K562 (cell line): ENCODE results near the gene FGF21. TPM values are rescaled to one million over a fixed set of nuclear protein-coding genes. Genes with fewer than 3 reads are reported as not detected.
A peak's percentile ranks its signal among the peaks of the same experiment; 100 is the strongest.

Source experiments
- CREM ChIP-seq: IDR thresholded peaks from 2 replicates; pipeline ENCODE4 v1.6.1; 2014; ENCODE audit warnings: antibody characterized with exemption, low read depth
- DIDO1 ChIP-seq: fragments of 450-650 bp; IDR thresholded peaks from 2 replicates; pipeline ENCODE4 v1.6.1; 2016; ENCODE audit warnings: low read depth, missing biosample characterization, missing genetic modification characterization
- NR2C1 ChIP-seq, 2 experiments: fragments of 450-650 bp; IDR thresholded peaks; 2 replicates each; pipeline ENCODE4 v1.6.1; 2017; ENCODE audit warnings: mild to moderate bottlenecking in 2 of 2, antibody characterized with exemption in 1 of 2, inconsistent platforms in 1 of 2, missing compliant biosample characterization in 1 of 2, missing genetic modification characterization in 1 of 2
- POLR2B ChIP-seq: fragments of 450-650 bp; IDR thresholded peaks from 2 replicates; pipeline ENCODE4 v1.6.1; 2018; ENCODE audit warnings: low read depth; ENCODE audit not compliant: partially characterized antibody
- PRMT5 ChIP-seq: sonication (generic); formaldehyde crosslinking; IDR thresholded peaks from 2 replicates; pipeline ENCODE4 v1.5.0; 2020; ENCODE audit warnings: missing genetic modification reagents
- RBM25 ChIP-seq: fragments of 200-400 bp; formaldehyde crosslinking; IDR thresholded peaks from 2 replicates; pipeline ENCODE4 v1.6.1; 2018; ENCODE audit warnings: low read length, low read depth, moderate library complexity; ENCODE audit not compliant: severe bottlenecking
- ZNF197 ChIP-seq: fragments of 200-800 bp; sonication (Bioruptor generic); IDR thresholded peaks from 2 replicates; pipeline ENCODE4 v1.6.1; 2016; ENCODE audit warnings: low read depth, missing genetic modification characterization, missing compliant biosample characterization
- ZNF583 ChIP-seq: fragments of 250-450 bp; sonication (Bioruptor Pico); IDR thresholded peaks from 2 replicates; pipeline ENCODE4 v1.4.0; 2020
- ZNF780A ChIP-seq: fragments of 250-450 bp; sonication (Bioruptor Pico); IDR thresholded peaks from 2 replicates; pipeline ENCODE4 v1.5.0; 2021; ENCODE audit warnings: mild to moderate bottlenecking
- polyA plus RNA-seq, 8 experiments: library from polyadenylated mRNA; depleted of rRNA in 4 of 8; stranded (reverse) in 5 of 8; unstranded in 3 of 8; fragments of >200 nt; fragmentation: Nextera tagmentation in 2 of 8; fragmentation: Illumina TruSeq in 1 of 8; extraction: Ambion mirVana in 2 of 8; extraction: Trizol in 1 of 8; gene quantifications; 2 replicates each; pipeline versions ENCODE4 v1.2.1 to v1.2.3, GENCODE V29; 2011 to 2014; ENCODE audit warnings: inconsistent platforms in 1 of 8, missing spikeins in 1 of 8
- total RNA-seq, 7 experiments: library from RNA; depleted of rRNA in 6 of 7; stranded (reverse); fragments of >200 nt in 6 of 7; fragmentation: Illumina TruSeq in 2 of 7; extraction: Trizol in 2 of 7; gene quantifications; 2 replicates each; pipeline versions ENCODE4 v1.2.1 to v1.2.3, GENCODE V29; 2011 to 2021; ENCODE audit warnings: low replicate concordance in 1 of 7
- TF ChIP-seq, protein P1 (sequence below): fragments of 450-650 bp; IDR thresholded peaks from 2 replicates; pipeline ENCODE4 v1.6.1; 2014; ENCODE audit warnings: low read depth, mild to moderate bottlenecking, moderate library complexity, borderline replicate concordance
- TF ChIP-seq, protein P2 (sequence below), 2 experiments: fragments of 450-650 bp; IDR thresholded peaks; 2 replicates each; pipeline ENCODE4 v1.6.1; 2016; ENCODE audit warnings: mild to moderate bottlenecking in 2 of 2, borderline replicate concordance in 1 of 2, low read depth in 1 of 2, moderate library complexity in 1 of 2
- TF ChIP-seq, protein P3 (sequence below): sonication (generic); formaldehyde crosslinking; IDR thresholded peaks from 2 replicates; pipeline ENCODE4 v1.8.0; 2023; ENCODE audit warnings: mild to moderate bottlenecking, missing genetic modification reagents

The FGF21 gene
- total and polyA plus RNA-seq, 9 of the 15 experiments (the other 6 are each of a cell fraction or from before 2014, with no cell fraction given), result 0.04 to 0.77 (median 0.09) TPM; not detected in 6

DNA sequence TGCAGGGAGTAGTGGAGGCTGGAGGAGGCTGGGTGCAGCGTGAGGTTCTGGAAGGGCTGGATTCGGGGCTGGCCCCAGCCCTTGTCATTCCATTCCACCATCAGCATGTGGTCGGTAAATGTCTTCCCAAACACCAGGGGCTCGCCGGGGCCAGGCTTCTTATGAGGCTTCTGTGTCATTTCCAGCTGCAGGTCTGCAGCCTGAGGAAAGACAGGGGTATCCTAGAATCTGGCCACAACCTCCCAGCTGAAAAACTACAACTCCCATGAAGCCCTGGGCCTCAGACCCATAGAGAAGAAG is 51.1 kb downstream of the FGF21 start (continued):
- TF ChIP-seq CREM, result peak; percentile 56; the same call in 1 of the 2 replicates
- TF ChIP-seq, protein P1, sequence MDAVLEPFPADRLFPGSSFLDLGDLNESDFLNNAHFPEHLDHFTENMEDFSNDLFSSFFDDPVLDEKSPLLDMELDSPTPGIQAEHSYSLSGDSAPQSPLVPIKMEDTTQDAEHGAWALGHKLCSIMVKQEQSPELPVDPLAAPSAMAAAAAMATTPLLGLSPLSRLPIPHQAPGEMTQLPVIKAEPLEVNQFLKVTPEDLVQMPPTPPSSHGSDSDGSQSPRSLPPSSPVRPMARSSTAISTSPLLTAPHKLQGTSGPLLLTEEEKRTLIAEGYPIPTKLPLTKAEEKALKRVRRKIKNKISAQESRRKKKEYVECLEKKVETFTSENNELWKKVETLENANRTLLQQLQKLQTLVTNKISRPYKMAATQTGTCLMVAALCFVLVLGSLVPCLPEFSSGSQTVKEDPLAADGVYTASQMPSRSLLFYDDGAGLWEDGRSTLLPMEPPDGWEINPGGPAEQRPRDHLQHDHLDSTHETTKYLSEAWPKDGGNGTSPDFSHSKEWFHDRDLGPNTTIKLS, result peak; percentile 80; the same call in 1 of the 2 replicates
- TF ChIP-seq ZNF197, result 0 out of 2 replicates have a peak, but pooled peaks have one; percentile 67
- TF ChIP-seq POLR2B, result no peak
- no peak for TF ChIP-seq DIDO1 (tag)
- no peak for TF ChIP-seq RBM25
- no peak for TF ChIP-seq ZNF780A (CRISPR knock-in tag)
- peak; percentile 26; the same call in 1 of the 2 replicates for TF ChIP-seq NR2C1 (IDR thresholded peaks at IDR 0.05)
- no peak; the same call in 1 of the 2 replicates for TF ChIP-seq NR2C1 (tag; IDR thresholded peaks at IDR 0.05)
- TF ChIP-seq, protein P2, sequence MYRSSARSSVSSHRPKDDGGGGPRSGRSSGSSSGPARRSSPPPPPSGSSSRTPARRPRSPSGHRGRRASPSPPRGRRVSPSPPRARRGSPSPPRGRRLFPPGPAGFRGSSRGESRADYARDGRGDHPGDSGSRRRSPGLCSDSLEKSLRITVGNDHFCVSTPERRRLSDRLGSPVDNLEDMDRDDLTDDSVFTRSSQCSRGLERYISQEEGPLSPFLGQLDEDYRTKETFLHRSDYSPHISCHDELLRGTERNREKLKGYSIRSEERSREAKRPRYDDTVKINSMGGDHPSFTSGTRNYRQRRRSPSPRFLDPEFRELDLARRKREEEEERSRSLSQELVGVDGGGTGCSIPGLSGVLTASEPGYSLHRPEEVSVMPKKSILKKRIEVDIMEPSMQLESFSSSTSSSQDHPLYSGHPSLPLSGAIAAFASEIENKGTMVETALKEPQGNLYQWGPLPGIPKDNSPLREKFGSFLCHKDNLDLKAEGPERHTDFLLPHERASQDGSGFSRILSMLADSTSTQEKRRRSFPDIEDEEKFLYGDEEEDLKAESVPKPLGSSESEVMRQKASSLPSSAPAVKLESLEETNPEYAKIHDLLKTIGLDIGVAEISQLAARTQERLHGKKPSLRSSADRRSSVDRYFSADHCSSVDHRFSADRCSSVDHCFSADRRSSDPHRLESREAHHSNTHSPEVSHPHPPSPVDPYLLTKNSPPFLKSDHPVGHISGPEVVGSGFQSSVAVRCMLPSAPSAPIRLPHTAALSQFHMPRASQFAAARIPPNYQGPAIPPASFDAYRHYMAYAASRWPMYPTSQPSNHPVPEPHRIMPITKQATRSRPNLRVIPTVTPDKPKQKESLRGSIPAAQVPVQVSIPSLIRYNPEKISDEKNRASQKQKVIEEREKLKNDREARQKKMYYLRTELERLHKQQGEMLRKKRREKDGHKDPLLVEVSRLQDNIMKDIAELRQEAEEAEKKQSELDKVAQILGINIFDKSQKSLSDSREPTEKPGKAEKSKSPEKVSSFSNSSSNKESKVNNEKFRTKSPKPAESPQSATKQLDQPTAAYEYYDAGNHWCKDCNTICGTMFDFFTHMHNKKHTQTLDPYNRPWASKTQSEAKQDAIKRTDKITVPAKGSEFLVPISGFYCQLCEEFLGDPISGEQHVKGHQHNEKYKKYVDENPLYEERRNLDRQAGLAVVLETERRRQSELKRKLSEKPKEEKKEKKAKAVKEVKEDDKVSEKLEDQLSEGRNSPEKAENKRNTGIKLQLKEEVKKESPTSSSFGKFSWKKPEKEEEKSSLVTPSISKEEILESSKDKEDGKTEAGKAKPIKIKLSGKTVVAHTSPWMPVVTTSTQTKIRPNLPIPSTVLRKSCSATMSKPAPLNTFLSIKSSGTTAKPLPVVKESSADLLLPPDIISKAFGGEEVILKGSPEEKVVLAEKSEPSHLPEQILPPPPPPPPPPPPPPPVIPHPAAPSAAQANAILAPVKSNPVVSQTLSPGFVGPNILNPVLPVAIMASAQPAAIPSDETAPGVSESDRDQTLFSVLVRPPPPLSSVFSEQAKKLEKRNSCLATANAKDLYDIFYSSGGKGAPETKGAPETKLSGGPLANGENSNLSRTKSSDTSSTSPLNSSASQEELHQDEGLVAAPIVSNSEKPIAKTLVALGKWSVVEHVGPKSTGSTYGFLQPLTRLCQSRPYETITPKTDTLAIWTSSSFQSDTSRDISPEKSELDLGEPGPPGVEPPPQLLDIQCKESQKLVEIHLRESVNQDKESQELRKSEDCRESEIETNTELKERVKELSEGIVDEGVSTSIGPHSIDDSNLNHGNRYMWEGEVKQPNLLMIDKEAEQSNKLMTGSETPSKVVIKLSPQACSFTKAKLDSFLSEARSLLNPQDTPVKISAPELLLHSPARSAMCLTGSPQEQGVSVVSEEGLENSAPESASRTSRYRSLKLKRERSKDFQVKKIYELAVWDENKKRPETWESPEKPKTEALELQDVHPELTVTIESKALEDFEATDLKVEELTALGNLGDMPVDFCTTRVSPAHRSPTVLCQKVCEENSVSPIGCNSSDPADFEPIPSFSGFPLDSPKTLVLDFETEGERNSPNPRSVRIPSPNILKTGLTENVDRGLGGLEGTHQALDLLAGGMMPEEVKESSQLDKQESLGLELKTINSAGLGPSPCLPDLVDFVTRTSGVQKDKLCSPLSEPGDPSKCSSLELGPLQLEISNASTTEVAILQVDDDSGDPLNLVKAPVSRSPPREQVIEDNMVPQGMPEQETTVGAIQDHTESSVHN (IDR thresholded peaks at IDR 0.05; ENCODE audit: borderline replicate concordance in 1 of 2, low read depth in 1 of 2), result no peak
- no peak for TF ChIP-seq ZNF583 (CRISPR knock-in tag)
- TF ChIP-seq PRMT5 (CRISPR knock-in tag), result no peak
- TF ChIP-seq, protein P3, sequence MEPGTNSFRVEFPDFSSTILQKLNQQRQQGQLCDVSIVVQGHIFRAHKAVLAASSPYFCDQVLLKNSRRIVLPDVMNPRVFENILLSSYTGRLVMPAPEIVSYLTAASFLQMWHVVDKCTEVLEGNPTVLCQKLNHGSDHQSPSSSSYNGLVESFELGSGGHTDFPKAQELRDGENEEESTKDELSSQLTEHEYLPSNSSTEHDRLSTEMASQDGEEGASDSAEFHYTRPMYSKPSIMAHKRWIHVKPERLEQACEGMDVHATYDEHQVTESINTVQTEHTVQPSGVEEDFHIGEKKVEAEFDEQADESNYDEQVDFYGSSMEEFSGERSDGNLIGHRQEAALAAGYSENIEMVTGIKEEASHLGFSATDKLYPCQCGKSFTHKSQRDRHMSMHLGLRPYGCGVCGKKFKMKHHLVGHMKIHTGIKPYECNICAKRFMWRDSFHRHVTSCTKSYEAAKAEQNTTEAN (CRISPR knock-in tag), result no peak
